Neural cell (in vitro differentiated cells): ENCODE measurements around the gene CYP26B1.

ENCODE experiments used
- EP300 ChIP-seq: fragments of 450-650 bp; conservative IDR thresholded peaks from 2 replicates; pipeline ENCODE4 v1.6.1; 2014; ENCODE audit warnings: antibody characterized with exemption, mild to moderate bottlenecking, moderate library complexity; ENCODE audit not compliant: poor library complexity, severe bottlenecking
- EZH2 ChIP-seq: fragments of 200-600, 300-800 bp; shearing (Covaris generic), sonication (generic); IDR thresholded peaks from 2 replicates; pipeline ENCODE4 v1.6.1; 2014; ENCODE audit warnings: antibody characterized with exemption, low read length, borderline replicate concordance, mild to moderate bottlenecking; ENCODE audit not compliant: insufficient read depth, poor library complexity, severe bottlenecking
- POLR2AphosphoS5 ChIP-seq: IDR thresholded peaks from 2 replicates; pipeline ENCODE4 v1.6.1; 2012
- RAD21 ChIP-seq: fragments of 450-650 bp; conservative IDR thresholded peaks from 2 replicates; pipeline ENCODE4 v1.6.1; 2014; ENCODE audit warnings: antibody characterized with exemption, mild to moderate bottlenecking, moderate library complexity
- SMC3 ChIP-seq: fragments of 450-650 bp; conservative IDR thresholded peaks from 2 replicates; pipeline ENCODE4 v1.6.1; 2014; ENCODE audit warnings: antibody characterized with exemption, mild to moderate bottlenecking, moderate library complexity; ENCODE audit not compliant: poor library complexity
- TAF1 ChIP-seq: IDR thresholded peaks from 2 replicates; pipeline ENCODE4 v1.6.1; 2012; ENCODE audit warnings: low read depth
- TF ChIP-seq, protein P1 (sequence below): fragments of 450-650 bp; IDR thresholded peaks from 2 replicates; pipeline ENCODE4 v1.5.1; 2014; ENCODE audit warnings: antibody characterized with exemption, mild to moderate bottlenecking, moderate library complexity; ENCODE audit not compliant: poor library complexity, severe bottlenecking
- TF ChIP-seq, protein P2 (sequence below): IDR thresholded peaks from 2 replicates; pipeline ENCODE4 v1.6.1; 2012; ENCODE audit warnings: borderline replicate concordance

DNA sequence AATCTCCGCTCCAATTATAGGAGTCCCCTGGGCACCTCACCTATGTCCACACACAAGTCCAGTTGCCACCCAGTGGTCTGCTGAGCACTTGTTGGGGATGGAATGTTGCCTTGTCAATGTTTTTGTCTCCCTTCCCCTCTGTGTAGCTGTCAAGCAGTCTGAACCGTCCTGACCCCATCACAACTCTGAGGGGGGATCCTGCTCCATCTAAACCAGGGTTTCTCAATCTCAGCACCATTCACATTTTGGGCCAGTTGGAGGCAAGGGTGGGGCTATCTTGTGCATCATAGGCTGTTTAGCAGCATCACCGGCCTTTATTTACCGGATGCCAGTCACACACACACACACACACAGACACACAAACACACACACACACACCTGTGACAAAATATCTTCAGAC, 53.0 kb downstream of the CYP26B1 start:
- TF ChIP-seq TAF1 (no peak), SMC3 (no peak), POLR2AphosphoS5 (no peak), RAD21 (no peak), EZH2 (no peak), EP300 (no peak)
- TF ChIP-seq, protein P1, sequence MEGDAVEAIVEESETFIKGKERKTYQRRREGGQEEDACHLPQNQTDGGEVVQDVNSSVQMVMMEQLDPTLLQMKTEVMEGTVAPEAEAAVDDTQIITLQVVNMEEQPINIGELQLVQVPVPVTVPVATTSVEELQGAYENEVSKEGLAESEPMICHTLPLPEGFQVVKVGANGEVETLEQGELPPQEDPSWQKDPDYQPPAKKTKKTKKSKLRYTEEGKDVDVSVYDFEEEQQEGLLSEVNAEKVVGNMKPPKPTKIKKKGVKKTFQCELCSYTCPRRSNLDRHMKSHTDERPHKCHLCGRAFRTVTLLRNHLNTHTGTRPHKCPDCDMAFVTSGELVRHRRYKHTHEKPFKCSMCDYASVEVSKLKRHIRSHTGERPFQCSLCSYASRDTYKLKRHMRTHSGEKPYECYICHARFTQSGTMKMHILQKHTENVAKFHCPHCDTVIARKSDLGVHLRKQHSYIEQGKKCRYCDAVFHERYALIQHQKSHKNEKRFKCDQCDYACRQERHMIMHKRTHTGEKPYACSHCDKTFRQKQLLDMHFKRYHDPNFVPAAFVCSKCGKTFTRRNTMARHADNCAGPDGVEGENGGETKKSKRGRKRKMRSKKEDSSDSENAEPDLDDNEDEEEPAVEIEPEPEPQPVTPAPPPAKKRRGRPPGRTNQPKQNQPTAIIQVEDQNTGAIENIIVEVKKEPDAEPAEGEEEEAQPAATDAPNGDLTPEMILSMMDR = no peak
- TF ChIP-seq, protein P2, sequence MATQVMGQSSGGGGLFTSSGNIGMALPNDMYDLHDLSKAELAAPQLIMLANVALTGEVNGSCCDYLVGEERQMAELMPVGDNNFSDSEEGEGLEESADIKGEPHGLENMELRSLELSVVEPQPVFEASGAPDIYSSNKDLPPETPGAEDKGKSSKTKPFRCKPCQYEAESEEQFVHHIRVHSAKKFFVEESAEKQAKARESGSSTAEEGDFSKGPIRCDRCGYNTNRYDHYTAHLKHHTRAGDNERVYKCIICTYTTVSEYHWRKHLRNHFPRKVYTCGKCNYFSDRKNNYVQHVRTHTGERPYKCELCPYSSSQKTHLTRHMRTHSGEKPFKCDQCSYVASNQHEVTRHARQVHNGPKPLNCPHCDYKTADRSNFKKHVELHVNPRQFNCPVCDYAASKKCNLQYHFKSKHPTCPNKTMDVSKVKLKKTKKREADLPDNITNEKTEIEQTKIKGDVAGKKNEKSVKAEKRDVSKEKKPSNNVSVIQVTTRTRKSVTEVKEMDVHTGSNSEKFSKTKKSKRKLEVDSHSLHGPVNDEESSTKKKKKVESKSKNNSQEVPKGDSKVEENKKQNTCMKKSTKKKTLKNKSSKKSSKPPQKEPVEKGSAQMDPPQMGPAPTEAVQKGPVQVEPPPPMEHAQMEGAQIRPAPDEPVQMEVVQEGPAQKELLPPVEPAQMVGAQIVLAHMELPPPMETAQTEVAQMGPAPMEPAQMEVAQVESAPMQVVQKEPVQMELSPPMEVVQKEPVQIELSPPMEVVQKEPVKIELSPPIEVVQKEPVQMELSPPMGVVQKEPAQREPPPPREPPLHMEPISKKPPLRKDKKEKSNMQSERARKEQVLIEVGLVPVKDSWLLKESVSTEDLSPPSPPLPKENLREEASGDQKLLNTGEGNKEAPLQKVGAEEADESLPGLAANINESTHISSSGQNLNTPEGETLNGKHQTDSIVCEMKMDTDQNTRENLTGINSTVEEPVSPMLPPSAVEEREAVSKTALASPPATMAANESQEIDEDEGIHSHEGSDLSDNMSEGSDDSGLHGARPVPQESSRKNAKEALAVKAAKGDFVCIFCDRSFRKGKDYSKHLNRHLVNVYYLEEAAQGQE = no peak
